HEK293T (cell line): ENCODE measurements around the gene TSPAN16.
A peak's percentile ranks its signal among the peaks of the same experiment; 100 is the strongest.

Experiments
- CTCF ChIA-PET: fragments of 350-600 bp; formaldehyde crosslinking; extraction: SDS; loops from one replicate; lab custom pipeline; 2021; ENCODE audit warnings: antibody characterized with exemption, inconsistent platforms; lab: Yijun Ruan, JAX
- POLR2A ChIA-PET: fragments of 350-600 bp; formaldehyde crosslinking; extraction: SDS; loops from one replicate; lab custom pipeline; 2020; ENCODE audit warnings: antibody characterized with exemption, inconsistent platforms; lab: Yijun Ruan, JAX
- DNase-seq: peaks from one replicate; pipeline ENCODE4 v3.0.0; 2012; ENCODE audit warnings: mixed read lengths; ENCODE audit errors: extremely low spot score
- ARNT ChIP-seq: fragments of 450-650 bp; IDR thresholded peaks from 2 replicates; pipeline ENCODE4 v1.6.1; 2017; ENCODE audit warnings: mild to moderate bottlenecking
- BHLHE40 ChIP-seq: fragments of 450-650 bp; IDR thresholded peaks from 2 replicates; pipeline ENCODE4 v1.6.1; 2016; ENCODE audit warnings: mild to moderate bottlenecking, moderate library complexity, borderline replicate concordance
- CTBP1 ChIP-seq: fragments of 450-650 bp; IDR thresholded peaks from 2 replicates; pipeline ENCODE4 v1.6.1; 2016; ENCODE audit warnings: borderline replicate concordance
- ELF4 ChIP-seq: fragments of 450-650 bp; IDR thresholded peaks from 2 replicates; pipeline ENCODE4 v1.6.1; 2017; ENCODE audit warnings: antibody characterized with exemption
- FOXA1 ChIP-seq: fragments of 450-650 bp; IDR thresholded peaks from 2 replicates; pipeline ENCODE4 v1.6.1; 2016; ENCODE audit warnings: mild to moderate bottlenecking
- FOXK2 ChIP-seq: fragments of 450-650 bp; IDR thresholded peaks from 2 replicates; pipeline ENCODE4 v1.6.1; 2016; ENCODE audit warnings: mild to moderate bottlenecking
- FOXM1 ChIP-seq: fragments of 450-650 bp; IDR thresholded peaks from 2 replicates; pipeline ENCODE4 v1.6.1; 2017; ENCODE audit warnings: mild to moderate bottlenecking, borderline replicate concordance
- HDGF ChIP-seq: fragments of 450-650 bp; IDR thresholded peaks from 2 replicates; pipeline ENCODE4 v1.6.1; 2017; ENCODE audit warnings: antibody characterized with exemption, borderline replicate concordance
- L3MBTL2 ChIP-seq: fragments of 450-650 bp; conservative IDR thresholded peaks from 2 replicates; pipeline ENCODE4 v1.6.1; 2016; ENCODE audit warnings: mild to moderate bottlenecking
- LEF1 ChIP-seq: fragments of 450-650 bp; IDR thresholded peaks from 2 replicates; pipeline ENCODE4 v1.6.1; 2017; ENCODE audit warnings: mild to moderate bottlenecking, borderline replicate concordance
- NFRKB ChIP-seq: fragments of 450-650 bp; IDR thresholded peaks from 2 replicates; pipeline ENCODE4 v1.6.1; 2016; ENCODE audit warnings: mild to moderate bottlenecking, moderate library complexity
- PKNOX1 ChIP-seq: fragments of 450-650 bp; IDR thresholded peaks from 2 replicates; pipeline ENCODE4 v1.6.1; 2016
- SP1 ChIP-seq: fragments of 450-650 bp; IDR thresholded peaks from 2 replicates; pipeline ENCODE4 v1.6.1; 2017
- SUZ12 ChIP-seq: fragments of 450-650 bp; IDR thresholded peaks from 2 replicates; pipeline ENCODE4 v1.6.1; 2016; ENCODE audit warnings: mild to moderate bottlenecking
- TARDBP ChIP-seq: fragments of 450-650 bp; IDR thresholded peaks from 2 replicates; pipeline ENCODE4 v1.6.1; 2016
- ZNF384 ChIP-seq: fragments of 450-650 bp; IDR thresholded peaks from 2 replicates; pipeline ENCODE4 v1.6.1; 2016

Gene TSPAN16

GRCh38 chr19:11251650-11252314 is 44.2 kb upstream of the TSPAN16 start:
- TF ChIP-seq ARNT (no peak), FOXK2 (no peak), HDGF (no peak), TARDBP (no peak), FOXA1 (no peak), SP1 (no peak), LEF1 (no peak), ELF4 (no peak), ZNF384 (no peak), NFRKB (no peak), PKNOX1 (no peak)
- ChIA-PET CTCF (no interaction called here), POLR2A (no interaction called here)
- no peak for DNase-seq

- POLR2A ChIA-PET, result no interaction called here
- TF ChIP-seq FOXM1 (no peak), FOXK2 (no peak)
- no peak for DNase-seq
- CTCF ChIA-PET, result no interaction called here
Observed at GRCh38 chr19:11252665-11253355, 43.1 kb upstream of the TSPAN16 start.

- CTCF ChIA-PET, result interaction anchor here (0.6 kb wide), 1 partner anchor 19 kb away, joined by 5 read pairs; no protein-coding TSS in a partner anchor
- POLR2A ChIA-PET, result no interaction called here
- TF ChIP-seq ZNF384 (no peak), ELF4 (no peak), HDGF (no peak), L3MBTL2 (no peak), FOXA1 (no peak), PKNOX1 (no peak), LEF1 (no peak), SP1 (no peak), FOXM1 (no peak), CTBP1 (no peak), ARNT (no peak), BHLHE40 (no peak), FOXK2 (no peak), SUZ12 (no peak), TARDBP (no peak), NFRKB (no peak)
- DNase-seq, result no peak
Observed at GRCh38 chr19:11254666-11255065, 41.3 kb upstream of the TSPAN16 start.

GRCh38 chr19:11256189-11256588 is 39.8 kb upstream of the TSPAN16 start:
- TF ChIP-seq ELF4 (no peak), NFRKB (no peak)
- POLR2A ChIA-PET, result no interaction called here
- no peak for DNase-seq
- CTCF ChIA-PET, result no interaction called here

GRCh38 chr19:11257846-11258380 is 38.0 kb upstream of the TSPAN16 start:
- TF ChIP-seq L3MBTL2 (0 out of 2 replicates have a peak, but pooled peaks have one; percentile 23), PKNOX1 (no peak)
- ChIA-PET CTCF (no interaction called here), POLR2A (no interaction called here)
- DNase-seq, result no peak

GRCh38 chr19:11260996-11261395 is 35.0 kb upstream of the TSPAN16 start:
- TF ChIP-seq SP1 (no peak), CTBP1 (no peak), FOXK2 (no peak), SUZ12 (no peak), FOXA1 (no peak), ZNF384 (no peak), FOXM1 (no peak), NFRKB (no peak), HDGF (no peak)
- no peak for DNase-seq
- POLR2A ChIA-PET, result no interaction called here
- CTCF ChIA-PET, result no interaction called here

GRCh38 chr19:11261431-11261970 is 34.5 kb upstream of the TSPAN16 start:
- ChIA-PET CTCF (no interaction called here), POLR2A (no interaction called here)
- TF ChIP-seq ZNF384 (no peak), PKNOX1 (no peak), FOXA1 (no peak), SUZ12 (no peak), TARDBP (no peak), ELF4 (no peak), L3MBTL2 (no peak), ARNT (no peak), SP1 (no peak), FOXM1 (no peak), FOXK2 (no peak), CTBP1 (no peak), LEF1 (no peak), NFRKB (no peak), BHLHE40 (no peak), HDGF (no peak)
- no peak for DNase-seq
